HG03571 (cell line): ENCODE measurements around the gene MADD.
"Not testable (repeated sequence)": the region's sequence is repeated elsewhere in the genome, so short reads cannot be mapped to it uniquely, and the experiment has no call there.

Experiments
- ATAC-seq: cut with Tn5 transposase; IDR thresholded peaks from one replicate; pipeline ENCODE4 v1.9.1; 2021; ENCODE audit not compliant: unreplicated experiment

Gene MADD

GRCh38 chr11:47317064-47317828 lies 47.3 kb downstream of the MADD start:
- ATAC-seq, result no peak

- ATAC-seq, result no peak
Observed at GRCh38 chr11:47318166-47318565, 48.2 kb downstream of the MADD start.

- no peak for ATAC-seq
Observed at GRCh38 chr11:47324520-47324919, 54.6 kb downstream of the MADD start.

- no peak for ATAC-seq
Observed at GRCh38 chr11:47325271-47326041, 55.5 kb downstream of the MADD start.

- ATAC-seq, result no peak
Observed at GRCh38 chr11:47326198-47326597, 56.3 kb downstream of the MADD start.

GRCh38 chr11:47327025-47327424 lies 57.1 kb downstream of the MADD start:
- no peak for ATAC-seq

GRCh38 chr11:47327949-47328348 lies 58.0 kb downstream of the MADD start:
- no peak for ATAC-seq

GRCh38 chr11:47328449-47329390 lies 58.8 kb downstream of the MADD start:
- ATAC-seq, result peak; percentile 60

- no peak for ATAC-seq
Observed at GRCh38 chr11:47329431-47329986, 59.6 kb downstream of the MADD start.

GRCh38 chr11:47329987-47330931 lies 60.3 kb downstream of the MADD start:
- no peak for ATAC-seq

- ATAC-seq, result no peak
Observed at GRCh38 chr11:47331454-47332302, 61.7 kb downstream of the MADD start.

GRCh38 chr11:47332303-47332711 lies 62.4 kb downstream of the MADD start:
- no peak for ATAC-seq

- ATAC-seq, result no peak
Observed at GRCh38 chr11:47332791-47333525, 63.0 kb downstream of the MADD start.

- no peak for ATAC-seq
Observed at GRCh38 chr11:47333526-47333845, 63.6 kb downstream of the MADD start.

- no peak for ATAC-seq
Observed at GRCh38 chr11:47333886-47334443, 64.0 kb downstream of the MADD start.

- ATAC-seq, result not testable (repeated sequence)
Observed at GRCh38 chr11:47334699-47335411, 64.9 kb downstream of the MADD start.

- no peak for ATAC-seq
Observed at GRCh38 chr11:47335733-47336132, 65.8 kb downstream of the MADD start.
